GM23248 (cell line): ENCODE measurements around the gene TAB2. TPM values are rescaled to one million over a fixed set of nuclear protein-coding genes. Genes with fewer than 3 reads are reported as not detected.

Experiments used
- DNase-seq: peaks from one replicate; pipeline ENCODE4 v3.0.0-alpha.2; 2015
- H2AFZ ChIP-seq: fragments of 200-600 bp; sonication (generic); 2 replicates; pipeline ENCODE4 v1.6.1; 2016; ENCODE audit warnings: antibody characterized with exemption
- H3F3A ChIP-seq: fragments of 200-600 bp; sonication (generic); 2 replicates; pipeline ENCODE4 v1.6.1; 2016; ENCODE audit warnings: mild to moderate bottlenecking, antibody characterized with exemption, mixed run types; ENCODE audit not compliant: insufficient read depth
- H3K27ac ChIP-seq: fragments of 200-600 bp; sonication (generic); 2 replicates; pipeline ENCODE4 v1.5.1; 2016; ENCODE audit warnings: mild to moderate bottlenecking
- H3K27me3 ChIP-seq: fragments of 200-600 bp; sonication (generic); replicated peaks from 2 replicates; pipeline ENCODE4 v1.6.1; 2016; ENCODE audit warnings: mild to moderate bottlenecking; ENCODE audit not compliant: insufficient read depth
- H3K36me3 ChIP-seq: fragments of 200-600 bp; sonication (generic); 2 replicates; pipeline ENCODE4 v1.6.1; 2016; ENCODE audit warnings: low read depth, mild to moderate bottlenecking
- H3K4me1 ChIP-seq: fragments of 200-600 bp; sonication (generic); 2 replicates; pipeline ENCODE4 v1.6.1; 2016; ENCODE audit warnings: mild to moderate bottlenecking; ENCODE audit not compliant: insufficient read depth
- H3K4me2 ChIP-seq: fragments of 200-600 bp; sonication (generic); one replicate; pipeline ENCODE4 v1.6.1; 2016; ENCODE audit warnings: mild to moderate bottlenecking; ENCODE audit not compliant: unreplicated experiment
- H3K4me3 ChIP-seq: fragments of 200-600 bp; sonication (generic); 2 replicates; pipeline ENCODE4 v1.5.1; 2016; ENCODE audit warnings: mild to moderate bottlenecking
- H3K79me2 ChIP-seq: fragments of 200-600 bp; sonication (generic); 2 replicates; pipeline ENCODE4 v1.6.1; 2016; ENCODE audit warnings: mild to moderate bottlenecking; ENCODE audit not compliant: insufficient read depth
- H3K9ac ChIP-seq: fragments of 200-600 bp; sonication (generic); 2 replicates; pipeline ENCODE4 v1.6.1; 2016; ENCODE audit warnings: mild to moderate bottlenecking
- H3K9me2 ChIP-seq: fragments of 200-600 bp; sonication (generic); 2 replicates; pipeline ENCODE4 v1.6.1; 2016; ENCODE audit warnings: mixed run types, mild to moderate bottlenecking, moderate library complexity; ENCODE audit not compliant: insufficient read depth
- H3K9me3 ChIP-seq: fragments of 200-600 bp; sonication (generic); one replicate; pipeline ENCODE4 v1.6.1; 2017; ENCODE audit warnings: low read depth
- H4K20me1 ChIP-seq: fragments of 200-600 bp; sonication (generic); 2 replicates; pipeline ENCODE4 v1.6.0; 2016; ENCODE audit not compliant: insufficient read depth
- EZH2 ChIP-seq: fragments of 200-600 bp; sonication (generic); IDR thresholded peaks from 2 replicates; pipeline ENCODE4 v1.6.1; 2018; ENCODE audit warnings: antibody characterized with exemption, mild to moderate bottlenecking; ENCODE audit not compliant: insufficient read depth, poor library complexity, severe bottlenecking
- EZH2phosphoT487 ChIP-seq: fragments of 200-600 bp; sonication (generic); IDR thresholded peaks from 2 replicates; pipeline ENCODE4 v1.6.1; 2018; ENCODE audit warnings: antibody characterized with exemption, moderate library complexity, mild to moderate bottlenecking, low read depth; ENCODE audit not compliant: insufficient read depth
- WGBS, 2 experiments: methylation state at CpG; one replicate each; pipeline ENCODE4 v1.1.6; 2015 to 2017; ENCODE audit warnings: low lambda C conversion rate in 2 of 2, low coverage in 1 of 2; ENCODE audit errors: missing lambda C conversion rate in 2 of 2; 5-methylcytosine and 5-hydroxymethylcytosine counted together
- in situ Hi-C: fragments of 300-500 bp; cut with MboI; formaldehyde crosslinking; loops from 2 replicates; pipeline ENCODE4 v1.15.0; 2020
- polyA plus RNA-seq: library from polyadenylated mRNA; unstranded; fragments of >200 nt; fragmentation: Nextera tagmentation; extraction: Ambion mirVana; gene quantifications from 2 replicates; pipeline ENCODE4 v1.2.1, GENCODE V29; 2016
- total RNA-seq: library from RNA; depleted of rRNA; stranded (reverse); fragments of >200 nt; shearing (Covaris generic); gene quantifications from 2 replicates; pipeline ENCODE4 v1.2.3, GENCODE V29; 2014

The TAB2 gene
- total and polyA plus RNA-seq, 2 experiments from 2014 or later, result 11.6 to 28.4 TPM

GRCh38 chr6:149278997-149279396 is 38.5 kb upstream of the TAB2 start:
- no peaks in the 10 kb centered on the region for H3K36me3 ChIP-seq
- H3K9me3 ChIP-seq, result no peaks in the 10 kb centered on the region
- H3K27me3 ChIP-seq, result peaks cover 5% of the 10 kb centered on the region; the same call in 1 of the 2 replicates
- no peaks in the 10 kb centered on the region for H3K79me2 ChIP-seq
- no peaks in the 10 kb centered on the region for H3K9me2 ChIP-seq
- no peak overlapping the region for H2AFZ ChIP-seq
- no peaks in the 10 kb centered on the region for H4K20me1 ChIP-seq
- no peak for DNase-seq
- WGBS, 2 experiments, result 94 to 100% methylated on average over 1 of the region's 1 CpG
- H3K4me3 ChIP-seq, result no peak overlapping the region
- TF ChIP-seq EZH2phosphoT487 (no peak), EZH2 (no peak)
- H3K4me1 ChIP-seq, result no peaks in the 10 kb centered on the region
- in situ Hi-C loops, result no loop called here
- no peaks in the 10 kb centered on the region for H3F3A ChIP-seq
- no peak overlapping the region for H3K4me2 ChIP-seq
- H3K27ac ChIP-seq, result no peak overlapping the region
- H3K9ac ChIP-seq, result no peak overlapping the region

- H4K20me1 ChIP-seq, result no peaks in the 10 kb centered on the region
- no peaks in the 10 kb centered on the region for H3K4me1 ChIP-seq
- no peak overlapping the region for H3K9ac ChIP-seq
- H3K9me3 ChIP-seq, result no peaks in the 10 kb centered on the region
- in situ Hi-C loops, result no loop called here
- H3K27ac ChIP-seq, result no peak overlapping the region
- DNase-seq, result no peak
- no peaks in the 10 kb centered on the region for H3K36me3 ChIP-seq
- H3F3A ChIP-seq, result no peaks in the 10 kb centered on the region
- H3K27me3 ChIP-seq, result no peaks in the 10 kb centered on the region; the same call in 1 of the 2 replicates
- TF ChIP-seq EZH2, result no peak
- TF ChIP-seq EZH2phosphoT487, result no peak
- no peak overlapping the region for H3K4me3 ChIP-seq
- no peaks in the 10 kb centered on the region for H3K9me2 ChIP-seq
- 48 to 51% methylated on average over 3 of the region's 3 CpGs for WGBS, 2 experiments
- no peak overlapping the region for H2AFZ ChIP-seq
- no peak overlapping the region for H3K4me2 ChIP-seq
- H3K79me2 ChIP-seq, result no peaks in the 10 kb centered on the region
Measured at GRCh38 chr6:149284904-149285303, 32.6 kb upstream of the TAB2 start.

- H3K4me1 ChIP-seq, result no peaks in the 10 kb centered on the region
- 78 to 80% methylated on average over 6 of the region's 6 CpGs for WGBS, 2 experiments
- H3K36me3 ChIP-seq, result no peaks in the 10 kb centered on the region
- no peaks in the 10 kb centered on the region for H3K79me2 ChIP-seq
- no peaks in the 10 kb centered on the region for H4K20me1 ChIP-seq
- no peaks in the 10 kb centered on the region for H3K9me2 ChIP-seq
- H3K4me2 ChIP-seq, result no peak overlapping the region
- no peaks in the 10 kb centered on the region for H3K9me3 ChIP-seq
- no peak overlapping the region for H3K27ac ChIP-seq
- H3K9ac ChIP-seq, result no peak overlapping the region
- TF ChIP-seq EZH2 (no peak), EZH2phosphoT487 (no peak)
- H2AFZ ChIP-seq, result no peak overlapping the region
- no peaks in the 10 kb centered on the region for H3K27me3 ChIP-seq
- DNase-seq, result no peak
- in situ Hi-C loops, result no loop called here
- no peaks in the 10 kb centered on the region for H3F3A ChIP-seq
- no peak overlapping the region for H3K4me3 ChIP-seq
Measured at GRCh38 chr6:149285626-149286025, 31.9 kb upstream of the TAB2 start.

DNA sequence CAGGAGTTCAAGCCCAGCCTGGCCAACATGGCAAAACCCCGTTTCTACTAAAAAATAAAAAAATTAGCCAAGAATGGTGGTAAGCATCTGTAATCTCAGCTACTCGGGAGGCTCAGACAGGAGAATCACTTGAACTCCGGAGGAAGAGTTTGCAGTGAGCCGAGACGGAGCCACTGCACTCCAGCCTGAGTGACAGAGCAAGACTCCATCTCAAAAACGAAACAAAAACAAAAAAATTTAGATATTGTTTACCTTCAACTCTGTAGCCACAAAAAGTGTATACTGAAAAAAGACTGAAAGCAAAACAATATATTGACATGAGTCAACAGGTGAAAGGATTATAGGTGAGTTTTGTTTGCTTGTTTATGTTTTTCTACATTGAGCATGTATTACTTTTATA is 30.6 kb upstream of the TAB2 start:
- Histone ChIP-seq H3K9me3 (no peaks in the 10 kb centered on the region), H3K4me2 (no peak overlapping the region), H3F3A (no peaks in the 10 kb centered on the region), H3K79me2 (no peaks in the 10 kb centered on the region), H2AFZ (no peak overlapping the region), H3K36me3 (no peaks in the 10 kb centered on the region), H3K27ac (no peak overlapping the region), H3K27me3 (no peaks in the 10 kb centered on the region), H3K9ac (no peak overlapping the region), H3K9me2 (no peaks in the 10 kb centered on the region), H4K20me1 (no peaks in the 10 kb centered on the region), H3K4me3 (no peak overlapping the region), H3K4me1 (no peaks in the 10 kb centered on the region)
- no peak for DNase-seq
- 73% methylated on average over 6 of the region's 6 CpGs for WGBS, 2 experiments
- in situ Hi-C loops, result no loop called here
- no peak for TF ChIP-seq EZH2phosphoT487
- no peak for TF ChIP-seq EZH2

GRCh38 chr6:149289192-149289781 is 28.2 kb upstream of the TAB2 start:
- Histone ChIP-seq H4K20me1 (no peaks in the 10 kb centered on the region), H3K27ac (no peak overlapping the region), H3F3A (no peaks in the 10 kb centered on the region), H3K79me2 (no peaks in the 10 kb centered on the region), H3K4me3 (no peak overlapping the region), H3K36me3 (no peaks in the 10 kb centered on the region), H3K4me1 (no peaks in the 10 kb centered on the region), H3K9me3 (no peaks in the 10 kb centered on the region), H2AFZ (no peak overlapping the region), H3K4me2 (no peak overlapping the region), H3K27me3 (no peaks in the 10 kb centered on the region), H3K9me2 (no peaks in the 10 kb centered on the region), H3K9ac (no peak overlapping the region)
- DNase-seq, result no peak
- 80 to 85% methylated on average over 4 of the region's 4 CpGs for WGBS, 2 experiments
- in situ Hi-C loops, result no loop called here
- TF ChIP-seq EZH2phosphoT487 (no peak), EZH2 (no peak)
